Activated CD8-positive, alpha-beta T cell treated with anti-CD3 and anti-CD28 coated beads, Interleukin-2, amount 10 ng/mL, durations not matched to agents 7 days and 5 days (primary cell): ENCODE data around the gene FAM78B. TPM values are rescaled to one million over a fixed set of nuclear protein-coding genes. Genes with fewer than 3 reads are reported as not detected.

Experiments
- ATAC-seq: fragments of 150-1000 bp; cut with Tn5 transposase; one replicate; pipeline ENCODE4 v1.10.0; 2021; ENCODE audit warnings: moderate library complexity
- CTCF ChIA-PET: fragments of 350-600 bp; sonication (Branson Sonifier 250); formaldehyde crosslinking; loops from one replicate; lab custom pipeline; 2021; ENCODE audit warnings: antibody characterized with exemption; lab: Charles Lee
- POLR2A ChIA-PET: fragments of 350-600 bp; sonication (Branson Sonifier 250); formaldehyde crosslinking; loops from one replicate; lab custom pipeline; 2021; ENCODE audit warnings: antibody characterized with exemption; lab: Charles Lee
- DNase-seq: peaks from one replicate; pipeline ENCODE4 v3.0.0-alpha.2; 2020
- H3K27ac Mint-ChIP-seq: one replicate; pipeline ENCODE4 v1.8.0; 2021; ENCODE audit warnings: mild to moderate bottlenecking, mixed read lengths
- H3K27me3 Mint-ChIP-seq: one replicate; pipeline ENCODE4 v1.8.0; 2021; ENCODE audit warnings: low read depth, mixed read lengths
- H3K36me3 Mint-ChIP-seq: one replicate; pipeline ENCODE4 v1.8.0; 2021; ENCODE audit warnings: low read depth, mixed read lengths
- H3K4me1 Mint-ChIP-seq: one replicate; pipeline ENCODE4 v1.8.0; 2021; ENCODE audit warnings: low read depth, mixed read lengths
- H3K4me3 Mint-ChIP-seq: one replicate; pipeline ENCODE4 v1.8.0; 2021; ENCODE audit warnings: mild to moderate bottlenecking, mixed read lengths
- H3K9me3 Mint-ChIP-seq: one replicate; pipeline ENCODE4 v1.8.0; 2022; ENCODE audit warnings: mixed read lengths; ENCODE audit not compliant: insufficient read depth
- total RNA-seq, 2 experiments: library from RNA; stranded (reverse); gene quantifications; one replicate each; pipeline ENCODE4 v1.2.3, GENCODE V29; 2021

FAM78B gene, protein sequence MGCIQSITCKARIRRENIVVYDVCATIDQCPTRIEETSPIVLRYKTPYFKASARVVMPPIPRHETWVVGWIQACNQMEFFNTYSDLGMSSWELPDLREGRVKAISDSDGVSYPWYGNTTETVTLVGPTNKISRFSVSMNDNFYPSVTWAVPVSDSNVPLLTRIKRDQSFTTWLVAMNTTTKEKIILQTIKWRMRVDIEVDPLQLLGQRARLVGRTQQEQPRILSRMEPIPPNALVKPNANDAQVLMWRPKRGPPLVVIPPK
- total RNA-seq, result under 1 TPM; 0.16 to 0.18 TPM

DNA sequence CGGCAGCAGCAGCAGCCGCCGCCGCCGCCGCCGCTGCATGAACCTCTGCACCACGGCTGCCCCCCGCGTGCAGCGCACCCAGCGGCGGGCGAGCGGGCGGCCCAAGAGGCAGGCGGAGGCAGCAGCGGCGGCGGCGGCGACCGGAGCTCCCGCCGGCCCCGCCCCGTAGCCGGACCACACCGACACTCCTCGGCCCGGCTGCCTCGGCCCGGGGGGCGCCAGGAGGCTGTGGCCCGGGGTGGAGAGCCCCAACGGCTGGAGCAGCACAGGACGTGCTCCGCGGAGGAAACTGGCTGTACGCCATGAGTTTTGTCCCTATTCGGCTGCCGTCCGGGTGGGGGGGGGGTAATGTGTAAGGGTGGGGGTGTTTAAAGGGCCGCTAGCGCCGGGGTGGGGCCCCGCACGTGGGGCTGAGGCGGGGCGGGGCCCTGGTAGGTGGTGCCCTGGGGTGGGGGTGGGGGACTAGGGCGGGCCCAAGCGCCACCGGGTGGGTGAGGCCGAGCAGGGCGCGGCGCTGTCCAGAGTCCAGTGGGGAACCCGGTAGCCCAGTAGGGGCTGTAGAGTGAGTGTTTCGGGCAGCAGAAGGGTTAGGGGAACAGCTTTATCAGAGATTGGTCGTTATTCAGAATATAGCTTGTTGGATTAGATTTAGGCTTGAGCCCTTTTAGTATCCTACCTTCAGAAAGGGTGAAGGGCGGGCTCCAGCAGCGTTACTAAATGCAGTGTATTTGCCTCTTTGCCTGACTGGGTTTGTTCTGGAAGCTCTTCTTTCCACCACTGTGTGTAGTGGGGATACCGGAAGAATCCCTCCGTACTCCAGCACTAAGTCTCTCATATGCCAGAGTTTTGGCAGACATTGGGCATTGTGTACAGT lies at the start of gene FAM78B:
FAM78B (minus strand) TSS at position 304 of the 874 bp plus-strand sequence. CDS start 753 bp downstream, outside the sequence.
- H3K27me3 Mint-ChIP-seq, result peaks cover 52% of the 10 kb centered on the region

DNA sequence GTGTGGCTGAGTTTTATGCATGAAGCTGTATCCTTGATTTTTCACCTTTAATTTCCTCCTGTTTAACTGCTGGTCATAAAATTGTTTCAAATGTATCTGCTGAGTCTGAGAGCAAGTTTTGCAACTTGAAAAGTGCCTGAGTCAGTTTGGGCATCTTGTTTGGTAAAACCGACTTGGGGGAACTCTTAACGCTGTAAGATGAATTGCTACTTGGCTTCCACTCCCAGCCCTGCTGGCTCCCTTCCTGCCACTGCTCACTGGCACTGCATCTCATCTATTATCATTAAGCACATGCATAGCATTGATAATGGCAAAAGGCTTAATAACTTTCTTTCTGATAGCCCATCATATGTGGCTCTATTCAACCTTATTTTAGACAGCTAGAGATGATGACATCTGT lies 35.7 kb upstream of the FAM78B start:
- no peaks in the 10 kb centered on the region for H3K36me3 Mint-ChIP-seq
- no peaks in the 10 kb centered on the region for H3K4me1 Mint-ChIP-seq

More for the DNA sequence above, at the start of gene FAM78B:
- Mint-ChIP-seq H3K36me3 (no peaks in the 10 kb centered on the region), H3K4me3 (peak within 1 kb of the TSS; percentile 65), H3K4me1 (peaks cover 15% of the 10 kb centered on the region), H3K27ac (no peak within 1 kb of the TSS), H3K9me3 (no peaks in the 10 kb centered on the region)
- peak; percentile 63 for DNase-seq
- ChIA-PET POLR2A (interaction anchor here (0.6 kb wide), 1 partner anchor 509 kb away, joined by 3 read pairs; no protein-coding TSS in a partner anchor), CTCF (interaction anchor here (0.9 kb wide), 1 partner anchor 313 kb away, joined by 3 read pairs; no protein-coding TSS in a partner anchor)
- ATAC-seq, result peak; percentile 77

DNA sequence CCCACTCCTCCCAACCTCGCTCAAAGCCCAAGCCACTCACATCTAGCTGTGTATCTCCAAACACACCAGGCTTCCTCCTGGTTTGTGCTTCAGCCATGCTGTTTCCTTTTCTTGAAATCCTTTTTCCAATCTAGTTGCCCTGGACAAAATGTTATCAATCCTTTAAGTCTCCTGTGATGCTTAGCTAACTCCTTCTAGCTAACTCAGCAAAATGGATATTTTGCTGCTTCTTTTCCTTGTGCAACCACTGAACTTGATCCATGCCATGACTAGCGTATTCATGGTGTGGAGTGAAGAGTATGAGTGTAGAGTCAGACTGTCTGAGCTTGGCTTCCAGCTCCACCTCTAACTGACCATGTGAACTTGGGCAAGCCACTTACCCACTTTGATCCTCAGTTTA lies 33.9 kb upstream of the FAM78B start:
- no peaks in the 10 kb centered on the region for H3K36me3 Mint-ChIP-seq
- CTCF ChIA-PET, result no interaction called here
- ATAC-seq, result no peak

More for the DNA sequence above, 35.7 kb upstream of the FAM78B start:
- no peaks in the 10 kb centered on the region for H3K27me3 Mint-ChIP-seq
- no peaks in the 10 kb centered on the region for H3K9me3 Mint-ChIP-seq
- ATAC-seq (no peak), DNase-seq (no peak)
- no peak overlapping the region for H3K4me3 Mint-ChIP-seq
- no peak overlapping the region for H3K27ac Mint-ChIP-seq
- ChIA-PET CTCF (no interaction called here), POLR2A (no interaction called here)

DNA sequence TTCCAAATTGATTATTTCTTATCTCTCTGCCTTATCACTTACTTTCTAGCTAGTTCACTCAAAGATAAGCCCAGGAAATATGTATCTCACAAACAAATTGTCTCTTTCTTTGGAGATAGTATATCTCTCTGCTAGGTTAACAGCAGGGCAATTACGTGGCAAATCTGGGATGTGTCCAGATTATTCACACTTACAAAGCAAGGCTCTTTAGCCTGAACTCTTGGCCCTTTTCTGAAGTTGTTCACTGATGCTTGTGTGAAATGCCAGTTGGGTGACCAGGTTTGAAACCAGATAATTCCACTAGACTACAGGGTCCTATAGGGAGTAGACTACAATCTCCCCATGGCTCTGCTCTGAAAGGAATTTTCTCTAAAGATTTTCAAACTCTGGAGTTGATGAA lies 30.8 kb upstream of the FAM78B start:
- no peak overlapping the region for H3K27ac Mint-ChIP-seq
- H3K4me3 Mint-ChIP-seq, result no peak overlapping the region
- ChIA-PET CTCF (no interaction called here), POLR2A (no interaction called here)
- no peaks in the 10 kb centered on the region for H3K27me3 Mint-ChIP-seq
- DNase-seq (no peak), ATAC-seq (no peak)
- H3K9me3 Mint-ChIP-seq, result no peaks in the 10 kb centered on the region
- H3K36me3 Mint-ChIP-seq, result no peaks in the 10 kb centered on the region
- H3K4me1 Mint-ChIP-seq, result no peaks in the 10 kb centered on the region

More for the DNA sequence above, 33.9 kb upstream of the FAM78B start:
- Mint-ChIP-seq H3K9me3 (no peaks in the 10 kb centered on the region), H3K4me1 (no peaks in the 10 kb centered on the region), H3K4me3 (no peak overlapping the region), H3K27ac (no peak overlapping the region), H3K27me3 (no peaks in the 10 kb centered on the region)
- POLR2A ChIA-PET, result no interaction called here
- no peak for DNase-seq

DNA sequence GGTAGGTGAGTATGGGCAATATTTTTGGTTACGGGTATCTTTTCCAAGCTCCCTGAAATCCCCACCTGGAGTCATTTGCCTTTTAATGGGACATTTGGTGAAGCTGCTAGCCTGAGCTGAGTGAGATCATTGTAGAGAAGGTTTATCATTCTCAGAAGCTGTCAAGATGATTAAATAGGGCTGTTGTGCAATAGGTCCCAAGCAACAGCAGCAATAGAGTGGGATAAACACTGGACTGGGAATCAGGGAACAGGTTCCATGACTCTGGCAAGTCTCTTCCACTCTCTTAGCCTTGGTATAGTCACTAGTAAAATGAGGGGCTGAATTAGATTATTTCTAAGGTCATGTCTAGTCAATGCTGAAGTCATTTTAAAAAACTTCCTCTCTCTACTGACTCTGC lies 30.3 kb upstream of the FAM78B start:
- CTCF ChIA-PET, result no interaction called here
- Mint-ChIP-seq H3K36me3 (no peaks in the 10 kb centered on the region), H3K4me3 (no peak overlapping the region), H3K27ac (no peak overlapping the region), H3K4me1 (no peaks in the 10 kb centered on the region), H3K9me3 (no peaks in the 10 kb centered on the region), H3K27me3 (no peaks in the 10 kb centered on the region)
- ATAC-seq (no peak), DNase-seq (no peak)
- POLR2A ChIA-PET, result no interaction called here

DNA sequence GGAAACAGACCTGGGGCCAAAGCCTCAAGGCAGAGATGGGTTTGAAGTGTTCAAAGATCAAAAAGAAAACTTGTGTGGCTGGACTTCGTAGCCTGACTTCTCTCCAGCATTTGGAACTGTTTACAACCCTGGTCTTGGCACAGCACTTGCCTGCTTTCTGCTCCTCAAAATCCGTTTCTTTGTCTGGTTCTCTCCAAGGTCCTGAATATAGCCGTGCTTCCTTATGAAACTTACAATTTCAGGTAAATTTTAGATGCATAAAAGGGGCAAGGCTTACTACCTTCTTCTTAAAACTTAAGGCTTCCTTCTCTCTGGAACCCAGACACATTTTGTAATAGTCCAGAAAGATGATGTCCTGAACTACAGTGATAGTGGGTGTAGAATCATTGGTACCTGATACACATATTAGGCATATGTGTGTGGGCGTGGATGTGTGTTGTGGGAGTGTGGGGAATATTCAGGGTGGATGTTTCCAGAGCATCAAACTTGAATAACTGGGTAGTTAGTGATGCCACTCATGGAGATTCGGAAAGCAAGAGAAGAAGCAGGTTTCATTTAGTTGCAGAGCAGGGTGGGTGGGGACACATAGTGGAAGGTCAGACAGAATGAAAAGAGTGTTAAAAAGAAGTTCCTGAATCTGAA lies 26.4 kb upstream of the FAM78B start:
- Mint-ChIP-seq H3K27ac (no peak overlapping the region), H3K9me3 (no peaks in the 10 kb centered on the region), H3K4me3 (no peak overlapping the region), H3K4me1 (no peaks in the 10 kb centered on the region), H3K36me3 (no peaks in the 10 kb centered on the region), H3K27me3 (no peaks in the 10 kb centered on the region)
- CTCF ChIA-PET, result no interaction called here
- POLR2A ChIA-PET, result no interaction called here
- no peak for DNase-seq
- ATAC-seq, result no peak

DNA sequence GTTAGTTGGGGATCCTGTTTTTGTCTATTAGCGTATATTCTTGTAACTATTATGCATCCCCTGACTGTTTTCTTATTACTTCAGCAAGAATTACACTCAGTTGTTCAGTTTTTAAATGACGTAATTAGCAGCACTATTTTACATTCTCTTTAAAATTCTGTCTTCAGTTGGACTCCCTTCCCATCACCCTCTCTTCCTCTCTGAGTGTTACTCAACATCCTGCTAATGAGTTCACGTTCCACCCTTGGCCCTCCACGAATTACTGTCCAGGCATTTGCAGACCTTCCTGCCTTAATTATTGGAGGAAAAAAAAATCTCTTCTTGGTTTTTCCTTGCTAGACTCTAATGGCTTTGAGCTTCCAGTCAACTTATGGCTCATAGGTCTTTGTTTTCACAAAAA lies 23.6 kb upstream of the FAM78B start:
- H3K9me3 Mint-ChIP-seq, result no peaks in the 10 kb centered on the region
- no peak overlapping the region for H3K27ac Mint-ChIP-seq
- no peak for DNase-seq
- no peak for ATAC-seq
- H3K4me3 Mint-ChIP-seq, result no peak overlapping the region
- H3K36me3 Mint-ChIP-seq, result no peaks in the 10 kb centered on the region
- POLR2A ChIA-PET, result interaction anchor here (0.7 kb wide), 1 partner anchor 324 kb away, joined by 3 read pairs; no protein-coding TSS in a partner anchor
- CTCF ChIA-PET, result no interaction called here
- H3K4me1 Mint-ChIP-seq, result no peaks in the 10 kb centered on the region
- no peaks in the 10 kb centered on the region for H3K27me3 Mint-ChIP-seq

DNA sequence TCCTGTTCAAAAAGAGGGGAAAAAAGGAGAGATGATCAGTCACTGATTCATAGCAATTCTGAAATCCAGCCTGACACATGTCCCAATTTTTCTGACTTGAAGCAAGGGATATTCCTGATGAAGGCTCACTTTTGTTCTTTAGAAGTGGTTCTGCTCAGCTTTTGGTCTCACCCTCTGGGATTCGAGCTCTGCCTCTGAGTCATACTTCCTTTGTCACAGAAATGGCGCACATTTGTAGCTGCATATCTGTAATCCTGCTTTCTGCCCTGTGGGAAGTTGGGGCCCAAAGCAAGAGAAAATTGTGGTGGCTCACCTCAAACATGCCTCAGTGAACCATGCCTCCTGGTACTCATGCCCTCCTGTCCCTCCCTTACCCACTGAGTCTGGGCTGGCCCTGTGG lies 22.3 kb upstream of the FAM78B start:
- POLR2A ChIA-PET, result no interaction called here
- ATAC-seq, result no peak
- no peaks in the 10 kb centered on the region for H3K9me3 Mint-ChIP-seq

DNA sequence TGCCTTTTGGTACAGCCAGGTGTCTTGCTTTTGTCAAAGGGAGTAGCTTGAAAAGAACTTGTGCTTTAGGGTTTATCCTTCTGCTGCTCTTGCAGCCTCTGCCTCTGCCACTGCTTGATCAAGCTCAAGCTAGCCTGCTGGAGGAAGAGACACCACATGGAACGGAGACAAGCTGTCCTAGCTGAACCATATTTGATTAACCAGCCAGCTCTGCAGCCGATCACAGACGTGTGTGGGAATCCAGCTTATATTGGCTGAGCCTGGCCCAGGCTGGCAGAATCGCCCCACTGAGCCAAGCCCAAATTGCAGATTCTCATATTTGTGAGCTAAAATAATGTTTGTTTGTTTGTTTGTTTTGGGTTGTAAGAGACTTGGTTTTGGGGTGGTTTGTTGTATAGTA lies 18.7 kb upstream of the FAM78B start:
- no peak for DNase-seq
- ChIA-PET CTCF (no interaction called here), POLR2A (no interaction called here)
- no peaks in the 10 kb centered on the region for H3K9me3 Mint-ChIP-seq
- no peak overlapping the region for H3K4me3 Mint-ChIP-seq
- no peaks in the 10 kb centered on the region for H3K4me1 Mint-ChIP-seq
- ATAC-seq, result no peak
- H3K27me3 Mint-ChIP-seq, result peaks cover 3% of the 10 kb centered on the region
- H3K36me3 Mint-ChIP-seq, result no peaks in the 10 kb centered on the region
- no peak overlapping the region for H3K27ac Mint-ChIP-seq

More for the DNA sequence above, 22.3 kb upstream of the FAM78B start:
- no peaks in the 10 kb centered on the region for H3K4me1 Mint-ChIP-seq
- H3K36me3 Mint-ChIP-seq, result no peaks in the 10 kb centered on the region
- no peak overlapping the region for H3K27ac Mint-ChIP-seq
- no peak for DNase-seq
- CTCF ChIA-PET, result no interaction called here
- no peak overlapping the region for H3K4me3 Mint-ChIP-seq
- no peaks in the 10 kb centered on the region for H3K27me3 Mint-ChIP-seq

DNA sequence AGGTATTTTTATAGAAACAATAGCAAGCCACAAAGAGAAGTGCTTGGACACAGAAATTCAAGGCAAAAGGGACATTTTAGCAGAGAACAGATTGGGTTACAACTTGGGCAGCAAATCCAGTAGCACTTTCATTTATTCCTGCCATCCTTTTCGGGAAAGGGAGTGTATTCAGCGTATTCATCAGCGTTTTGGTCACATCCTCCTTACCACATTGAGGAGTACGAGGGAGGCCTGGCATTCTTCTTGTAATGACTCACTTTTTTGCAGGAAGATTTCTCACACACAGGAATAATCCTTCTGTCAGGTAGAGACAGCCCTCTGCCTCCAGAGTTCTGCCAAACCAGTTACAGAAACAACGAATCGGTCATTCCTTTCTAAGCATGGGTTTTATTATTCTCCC lies 18.1 kb upstream of the FAM78B start:
- no peak overlapping the region for H3K4me3 Mint-ChIP-seq
- CTCF ChIA-PET, result no interaction called here
- H3K9me3 Mint-ChIP-seq, result no peaks in the 10 kb centered on the region
- POLR2A ChIA-PET, result no interaction called here
- ATAC-seq (no peak), DNase-seq (no peak)
- no peaks in the 10 kb centered on the region for H3K4me1 Mint-ChIP-seq
- H3K27me3 Mint-ChIP-seq, result peaks cover 3% of the 10 kb centered on the region
- H3K27ac Mint-ChIP-seq, result no peak overlapping the region
- no peaks in the 10 kb centered on the region for H3K36me3 Mint-ChIP-seq

DNA sequence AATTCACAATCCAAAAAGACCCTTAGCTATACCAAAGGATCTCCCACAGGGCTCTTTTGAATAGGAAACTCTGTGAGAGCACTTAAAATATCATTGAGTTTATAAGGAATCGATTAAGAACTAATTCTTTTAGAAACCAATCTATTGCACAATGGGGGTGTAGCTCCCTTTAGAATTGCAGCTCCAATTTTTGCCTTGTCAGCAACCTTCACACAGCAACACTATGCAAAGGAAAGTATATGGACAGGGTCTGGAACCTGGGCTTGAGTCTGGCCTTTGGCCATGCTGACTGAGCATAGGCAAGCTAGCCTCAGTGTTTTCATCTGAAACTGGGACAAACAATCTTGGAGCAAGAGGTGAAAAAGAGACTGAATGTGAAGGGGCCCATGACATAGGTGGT lies 17.2 kb upstream of the FAM78B start:
- Mint-ChIP-seq H3K27me3 (peaks cover 3% of the 10 kb centered on the region), H3K9me3 (no peaks in the 10 kb centered on the region), H3K4me3 (no peak overlapping the region), H3K27ac (no peak overlapping the region), H3K4me1 (no peaks in the 10 kb centered on the region), H3K36me3 (no peaks in the 10 kb centered on the region)
- ChIA-PET CTCF (no interaction called here), POLR2A (no interaction called here)
- ATAC-seq (no peak), DNase-seq (no peak)

DNA sequence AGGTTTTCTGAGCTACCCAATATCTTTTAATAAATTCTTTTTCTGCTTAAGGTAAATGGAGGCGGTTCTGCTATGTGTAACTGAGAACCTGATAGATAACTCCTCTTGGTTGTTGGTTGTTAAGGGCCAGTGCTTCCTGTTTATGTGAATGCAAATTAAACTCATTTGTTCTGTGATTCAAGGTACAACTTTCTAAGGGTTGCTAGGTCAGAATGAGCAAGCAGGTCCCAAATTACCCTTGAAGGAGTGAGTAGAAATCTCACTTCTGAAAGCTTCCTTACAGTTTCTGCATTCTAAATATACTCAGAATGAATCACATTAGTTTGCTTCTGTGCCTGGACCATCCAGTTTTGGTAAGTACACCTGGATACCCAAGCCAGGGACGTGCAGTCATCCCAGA lies 15.5 kb upstream of the FAM78B start:
- CTCF ChIA-PET, result no interaction called here
- H3K4me1 Mint-ChIP-seq, result no peaks in the 10 kb centered on the region
- no peaks in the 10 kb centered on the region for H3K9me3 Mint-ChIP-seq
- no peaks in the 10 kb centered on the region for H3K36me3 Mint-ChIP-seq
- DNase-seq (no peak), ATAC-seq (no peak)
- POLR2A ChIA-PET, result no interaction called here
- no peak overlapping the region for H3K4me3 Mint-ChIP-seq
- H3K27ac Mint-ChIP-seq, result no peak overlapping the region
- H3K27me3 Mint-ChIP-seq, result peaks cover 3% of the 10 kb centered on the region
